HFF-Myc (cell line): ENCODE results near the gene MRPS12.
"Not testable (repeated sequence)": the region's sequence is repeated elsewhere in the genome, so short reads cannot be mapped to it uniquely, and the experiment has no call there.

Source experiments
- DNase-seq: peaks from one replicate; pipeline ENCODE4 v3.0.0-alpha.2; 2011; ENCODE audit warnings: low read depth; ENCODE audit errors: extremely low read depth
- H3K4me3 ChIP-seq: replicated peaks from 2 replicates; pipeline ENCODE4 v1.5.1; 2011; ENCODE audit warnings: low read depth, mild to moderate bottlenecking, control low read depth, low read length
- CTCF ChIP-seq: IDR thresholded peaks from 2 replicates; pipeline ENCODE4 v1.5.1; 2012; ENCODE audit warnings: mild to moderate bottlenecking, low read depth, low read length, control low read depth; ENCODE audit errors: missing control alignments

MRPS12 gene

DNA sequence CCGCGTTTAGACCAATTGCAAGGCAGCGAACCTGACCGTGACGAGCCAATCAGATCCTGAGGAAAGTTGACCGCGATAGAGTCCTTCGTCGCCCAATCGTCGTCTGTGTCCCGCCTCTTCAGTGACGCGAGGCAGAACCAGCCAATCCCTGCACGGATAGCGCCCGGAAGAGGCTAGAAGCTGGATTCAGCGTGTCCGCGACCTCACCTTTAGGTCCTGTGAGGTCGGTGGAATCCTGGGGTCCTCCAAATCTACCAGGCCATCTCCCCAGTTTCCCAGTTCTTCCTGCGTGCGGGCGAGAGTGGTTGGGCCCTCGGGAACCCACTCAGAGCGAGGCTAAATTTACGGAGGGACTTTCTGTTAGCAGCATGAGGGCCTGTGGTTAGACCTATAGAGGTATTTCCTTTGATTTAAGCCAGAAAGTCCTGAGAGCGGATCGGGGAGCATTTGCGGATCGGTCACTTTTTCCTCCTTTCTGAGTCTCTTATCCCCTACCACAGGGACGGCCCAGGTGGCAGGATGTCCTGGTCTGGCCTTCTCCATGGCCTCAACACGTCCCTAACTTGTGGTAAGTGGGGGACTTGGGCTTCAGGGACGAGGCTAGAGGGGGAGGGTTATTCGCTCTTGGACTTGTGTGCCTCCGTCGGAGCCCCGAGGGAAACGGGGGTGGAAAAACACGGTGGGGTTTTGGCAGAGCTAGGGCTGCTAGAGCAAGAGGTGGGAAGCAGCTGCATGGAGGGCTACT, at the start of gene MRPS12:
TSS of gene MRPS12 (plus strand) at position 169 of the 745 bp plus-strand sequence. CDS start at position 520, 351 bp downstream.
- DNase-seq: peak; percentile 99
- peak within 1 kb of the TSS; percentile 99 for H3K4me3 ChIP-seq

GRCh38 chr19:38883286-38883685, 47.5 kb upstream of the MRPS12 start:
- no peak for TF ChIP-seq CTCF
- no peak overlapping the region for H3K4me3 ChIP-seq
- no peak for DNase-seq

More for the DNA sequence above, at the start of gene MRPS12:
- TF ChIP-seq CTCF: no peak

DNA sequence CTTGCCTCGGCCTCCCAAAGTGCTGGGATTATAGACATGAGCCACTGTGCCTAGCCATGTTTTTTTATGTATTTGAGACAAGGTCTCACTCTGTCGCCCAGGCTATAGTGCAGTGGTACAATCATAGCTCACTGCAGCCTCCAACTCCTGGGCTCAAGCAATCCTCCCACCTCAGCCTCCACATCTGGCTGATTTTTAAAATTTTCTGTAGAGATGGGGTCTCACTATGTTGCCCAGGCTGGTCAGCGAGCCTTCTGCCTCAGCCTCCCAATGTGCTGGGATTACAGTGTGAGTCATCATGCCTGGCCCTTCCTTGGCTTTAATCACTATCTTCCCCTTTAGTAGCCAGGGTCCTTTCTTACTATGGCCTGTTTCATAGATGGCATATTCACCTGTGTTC, 46.1 kb upstream of the MRPS12 start:
- not testable (repeated sequence) for H3K4me3 ChIP-seq, DNase-seq

GRCh38 chr19:38888876-38889275, 41.9 kb upstream of the MRPS12 start:
- TF ChIP-seq CTCF: no peak
- no peak for DNase-seq

GRCh38 chr19:38889803-38890202, 40.9 kb upstream of the MRPS12 start:
- no peak for TF ChIP-seq CTCF
- DNase-seq: no peak
- no peak overlapping the region for H3K4me3 ChIP-seq

More at GRCh38 chr19:38888876-38889275, 41.9 kb upstream of the MRPS12 start:
- no peak overlapping the region for H3K4me3 ChIP-seq

DNA sequence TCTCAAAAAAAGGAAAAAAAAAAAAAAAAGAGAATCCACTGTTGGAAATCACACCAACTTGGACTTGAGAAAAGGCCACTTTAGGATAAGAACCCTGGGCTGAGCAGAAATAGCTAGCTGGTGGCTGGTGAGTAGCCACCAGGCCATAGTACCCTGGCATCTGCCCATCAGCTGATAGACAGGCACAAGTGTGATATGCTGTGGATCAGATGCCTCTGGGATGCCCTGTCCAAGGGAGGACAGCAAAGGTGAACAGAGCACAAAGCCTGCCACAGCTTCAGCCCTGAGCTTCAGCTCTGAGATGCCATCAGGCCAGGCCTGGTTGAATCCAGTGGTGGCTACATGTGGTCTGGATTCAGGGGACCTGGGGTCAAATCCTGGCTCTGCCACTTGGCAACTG, 40.1 kb upstream of the MRPS12 start:
- no peak for TF ChIP-seq CTCF
- no peak overlapping the region for H3K4me3 ChIP-seq
- no peak for DNase-seq

GRCh38 chr19:38891771-38892170, 39.0 kb upstream of the MRPS12 start:
- no peak for DNase-seq
- no peak overlapping the region for H3K4me3 ChIP-seq
- TF ChIP-seq CTCF: no peak
